ENCODE results near the gene ACSS2. TPM values are rescaled to one million over a fixed set of nuclear protein-coding genes. Genes with fewer than 3 reads are reported as not detected.

ACSS2 gene
- total and polyA plus RNA-seq, 2 of the 8 experiments (the other 6 are each of a cell fraction or from before 2014, with no cell fraction given) = 17.7 to 24.2 TPM

- no peak overlapping the region for H2BK12ac ChIP-seq (ENCODE audit: low read depth, low read length)
- no peaks in the 10 kb centered on the region for H3K9me3 ChIP-seq (ENCODE audit: insufficient read depth in 2 of 2, low read depth in 1 of 2, low read length in 1 of 2)
- TF ChIP-seq E2F6 (IDR thresholded peaks at IDR 0.05) = no peak
- no peak for TF ChIP-seq JUND (IDR thresholded peaks at IDR 0.05; ENCODE audit: low read length)
- no peak for TF ChIP-seq SP4 (IDR thresholded peaks at IDR 0.05; ENCODE audit: low read length)
- no peak for TF ChIP-seq RBBP5 (IDR thresholded peaks at IDR 0.05; ENCODE audit: borderline replicate concordance, low read depth, low read length)
- TF ChIP-seq, protein P1, sequence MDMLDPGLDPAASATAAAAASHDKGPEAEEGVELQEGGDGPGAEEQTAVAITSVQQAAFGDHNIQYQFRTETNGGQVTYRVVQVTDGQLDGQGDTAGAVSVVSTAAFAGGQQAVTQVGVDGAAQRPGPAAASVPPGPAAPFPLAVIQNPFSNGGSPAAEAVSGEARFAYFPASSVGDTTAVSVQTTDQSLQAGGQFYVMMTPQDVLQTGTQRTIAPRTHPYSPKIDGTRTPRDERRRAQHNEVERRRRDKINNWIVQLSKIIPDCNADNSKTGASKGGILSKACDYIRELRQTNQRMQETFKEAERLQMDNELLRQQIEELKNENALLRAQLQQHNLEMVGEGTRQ (IDR thresholded peaks at IDR 0.05; ENCODE audit: low read length) = no peak
- TF ChIP-seq CREB1 (IDR thresholded peaks at IDR 0.05) = no peak
- TF ChIP-seq EGR1 (IDR thresholded peaks at IDR 0.05; ENCODE audit: borderline replicate concordance, low read depth, low read length) = no peak
- TF ChIP-seq CBX5 (IDR thresholded peaks at IDR 0.05; ENCODE audit: low read depth, low read length) = no peak
- H3K23ac ChIP-seq (ENCODE audit: insufficient read length) = no peak overlapping the region
- peaks cover 2 to 16% (median 8%) of the 10 kb centered on the region in 4 experiments; a peak in 5 of 8 replicates for H3K36me3 ChIP-seq (ENCODE audit: control insufficient read depth in 2 of 4, insufficient read depth in 4 of 4, low read length in 3 of 4)
- no peak overlapping the region for H4K8ac ChIP-seq (ENCODE audit: extremely low read depth, insufficient read depth, low read length)
- no peak overlapping the region for H2BK5ac ChIP-seq (ENCODE audit: low read depth, low read length)
- H3K4me2 ChIP-seq (ENCODE audit: insufficient read depth in 1 of 2, low read depth in 2 of 2, low read length in 2 of 2) = no peak overlapping the region
- no peak overlapping the region for H2BK20ac ChIP-seq (ENCODE audit: low read length)
- peaks cover 0 to 3% of the 10 kb centered on the region in 2 experiments for H4K20me1 ChIP-seq (replicated peaks in 1 of 2; ENCODE audit: control insufficient read depth in 1 of 2, insufficient read depth in 2 of 2, low read length in 2 of 2)
- no peak overlapping the region for H3K27ac ChIP-seq (ENCODE audit: low read depth, low read length)
- DNase-seq (ENCODE audit: low read depth in 1 of 2, low spot score in 2 of 2) (no peak), FAIRE-seq (no peak)
- no peak overlapping the region for H2BK15ac ChIP-seq (ENCODE audit: low read length)
- no peak overlapping the region for H3K4ac ChIP-seq (replicated peaks; ENCODE audit: insufficient read length, low read depth, low read length)
- no peak overlapping the region for H2BK120ac ChIP-seq (replicated peaks; ENCODE audit: low read depth, low read length)
- WGBS, 2 experiments (ENCODE audit: extremely low coverage in 1 of 2, insufficient coverage in 1 of 2, insufficient read length in 1 of 2, insufficient replicate concordance in 2 of 2, low coverage in 1 of 2, low lambda C conversion rate in 2 of 2, missing lambda C conversion rate in 1 of 2) = 85% methylated on average over 7 of the region's 7 CpGs; no CpG with 5 or more reads in 1 of the 2 experiments
- no peak overlapping the region for H4K5ac ChIP-seq (ENCODE audit: insufficient read length, low read depth, low read length)
- H2AK5ac ChIP-seq (ENCODE audit: low read depth, low read length) = no peak overlapping the region
- POLR2A ChIA-PET (ENCODE audit: partially characterized antibody) = interaction anchor here (0.7 kb wide), 1 partner anchor 12 kb away, joined by 3 read pairs; no protein-coding TSS in a partner anchor
- H3K56ac ChIP-seq (replicated peaks; ENCODE audit: insufficient read length, low read depth, low read length) = no peak overlapping the region
- H4K91ac ChIP-seq (replicated peaks; ENCODE audit: insufficient read length, low read length) = no peak overlapping the region
- no peak overlapping the region for H3K9ac ChIP-seq (replicated peaks in 1 of 4; ENCODE audit: extremely low read depth in 1 of 4, low read depth in 3 of 4, low read length in 3 of 4)
- H3K4me3 ChIP-seq (ENCODE audit: extremely low read depth in 1 of 4, insufficient read depth in 2 of 4, low read depth in 3 of 4, low read length in 4 of 4) = no peak overlapping the region
- H3K18ac ChIP-seq (ENCODE audit: extremely low read depth, low read length) = no peak overlapping the region
- no peak overlapping the region for H2AFZ ChIP-seq (ENCODE audit: low read length)
- H3K79me1 ChIP-seq (ENCODE audit: low read depth, low read length) = no peaks in the 10 kb centered on the region
- H3K4me1 ChIP-seq (replicated peaks in 1 of 4; ENCODE audit: control insufficient read depth in 3 of 4, insufficient read depth in 4 of 4, low read length in 3 of 4) = no peaks in the 10 kb centered on the region
- CTCF ChIA-PET (ENCODE audit: partially characterized antibody) = interaction anchor here (1.0 to 2.4 kb wide), 3 partner anchors 11 to 71 kb away, joined by 3 to 7 read pairs (median 5); partner anchors contain the start of genes GSS and MYH7B
- no peaks in the 10 kb centered on the region for H3K79me2 ChIP-seq (ENCODE audit: control insufficient read depth in 1 of 2, insufficient read depth in 2 of 2, low read length in 2 of 2)
- H3K23me2 ChIP-seq (ENCODE audit: low read depth, low read length) = no peaks in the 10 kb centered on the region
- H3K14ac ChIP-seq (ENCODE audit: insufficient read length) = no peak overlapping the region
- no peaks in the 10 kb centered on the region for H3K27me3 ChIP-seq (replicated peaks in 1 of 4; ENCODE audit: control insufficient read depth in 3 of 4, extremely low read depth in 1 of 4, insufficient read depth in 3 of 4, low read length in 3 of 4)
Observed at GRCh38 chr20:34945315-34946077, 69.1 kb downstream of the ACSS2 start.
